Measurements from ENCODE around the gene CRYGN.

The CRYGN gene

GRCh38 chr7:151437866-151438516 lies 1.9 kb downstream of the CRYGN start:
- DNase-seq, result no peak

- no peak for DNase-seq
Measured at GRCh38 chr7:151437159-151437553, 2.8 kb downstream of the CRYGN start.

DNA sequence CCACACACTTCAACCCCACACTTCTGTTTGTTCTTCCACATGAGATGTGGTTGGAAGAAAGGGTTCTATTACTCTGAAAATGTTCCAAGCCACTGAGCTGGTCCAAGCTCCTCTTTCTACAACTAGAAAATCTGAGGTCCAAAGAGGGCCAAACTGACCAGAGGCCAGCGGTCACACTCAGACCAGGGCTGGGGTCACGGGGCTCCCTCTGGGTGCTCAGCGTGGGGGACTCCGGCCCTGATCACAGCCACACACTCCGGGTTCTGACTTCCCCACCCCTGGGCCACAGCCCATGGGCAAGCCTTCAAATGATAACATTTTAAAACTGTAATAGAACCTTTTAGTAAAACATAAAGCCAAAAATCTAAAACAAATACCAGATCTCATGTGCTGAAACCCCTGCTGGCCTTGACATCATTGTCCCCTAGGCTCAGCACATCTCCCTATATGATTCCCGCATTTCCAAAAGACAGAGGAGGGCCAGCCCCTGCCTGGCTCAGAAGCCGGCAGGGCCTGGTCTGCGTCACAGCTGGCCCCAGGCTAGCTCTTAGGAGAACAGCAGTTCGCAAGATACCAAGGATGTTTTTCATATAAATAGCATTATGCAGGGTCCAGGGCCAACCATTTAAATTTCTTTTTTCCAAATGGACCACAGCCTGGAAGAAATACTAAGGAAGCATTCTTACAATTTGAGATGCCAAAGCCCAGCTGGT lies 3.3 kb downstream of the CRYGN start:
- no peak for DNase-seq

- DNase-seq, result no peak
Measured at GRCh38 chr7:151435971-151436370, 4.0 kb downstream of the CRYGN start.

GRCh38 chr7:151435103-151435916 lies 4.6 kb downstream of the CRYGN start:
- DNase-seq, result no peak

DNA sequence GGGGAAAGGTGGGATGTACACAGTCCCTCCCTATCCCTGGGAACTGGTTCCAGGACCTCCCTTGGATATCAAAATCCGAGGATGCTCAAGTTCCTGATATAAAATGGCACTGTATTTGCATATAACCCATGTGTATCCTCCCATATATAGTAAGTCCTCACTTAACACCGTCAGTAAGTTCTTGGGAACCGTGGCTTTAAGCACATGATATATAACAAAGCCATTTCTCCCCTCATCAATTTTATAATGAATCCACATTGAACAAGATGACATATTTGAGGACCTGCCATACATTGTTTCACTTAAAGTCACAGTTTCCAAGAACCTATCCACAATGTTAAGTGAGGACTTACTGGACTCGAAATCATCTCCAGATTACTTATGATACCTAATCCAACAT lies 5.4 kb downstream of the CRYGN start:
- DNase-seq, result no peak

DNA sequence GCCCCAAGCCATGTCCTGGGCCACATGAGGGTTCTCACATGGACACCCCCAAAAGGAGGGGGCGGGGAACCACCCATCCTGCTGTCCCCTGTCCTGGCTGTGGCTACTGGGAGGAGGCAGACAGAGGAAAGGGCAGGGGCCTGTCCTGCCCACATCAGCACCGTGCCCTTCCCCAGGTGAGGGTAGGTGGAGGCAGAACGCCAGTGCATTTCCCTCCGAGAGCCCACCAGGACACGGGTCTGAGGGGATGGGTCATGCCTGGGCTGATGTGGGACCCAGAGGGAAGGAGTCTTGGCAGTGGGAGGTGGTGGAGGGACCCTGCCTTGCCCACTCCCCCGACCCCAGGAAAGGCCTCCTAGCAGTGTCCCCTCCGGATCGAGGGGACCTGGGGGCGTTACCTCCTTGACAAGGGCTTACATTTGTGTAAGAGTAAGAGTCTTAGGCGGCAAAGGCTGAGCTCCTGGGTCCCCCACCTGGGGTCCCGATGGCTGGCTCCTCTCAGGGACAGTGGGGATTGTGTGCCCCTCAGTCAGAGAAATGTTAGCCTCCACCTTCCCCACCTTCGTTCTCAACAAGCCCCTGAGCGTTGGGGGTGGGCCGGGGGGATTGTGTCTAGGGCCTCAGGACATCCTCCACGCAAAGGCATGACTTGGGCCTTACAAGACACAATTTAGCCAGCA lies 6.1 kb downstream of the CRYGN start:
- no peak for DNase-seq

- DNase-seq, result peak; percentile 30 to 37
Measured at GRCh38 chr7:151432658-151433521, 7.1 kb downstream of the CRYGN start.

GRCh38 chr7:151431768-151432311 lies 8.1 kb downstream of the CRYGN start:
- no peak for DNase-seq

DNA sequence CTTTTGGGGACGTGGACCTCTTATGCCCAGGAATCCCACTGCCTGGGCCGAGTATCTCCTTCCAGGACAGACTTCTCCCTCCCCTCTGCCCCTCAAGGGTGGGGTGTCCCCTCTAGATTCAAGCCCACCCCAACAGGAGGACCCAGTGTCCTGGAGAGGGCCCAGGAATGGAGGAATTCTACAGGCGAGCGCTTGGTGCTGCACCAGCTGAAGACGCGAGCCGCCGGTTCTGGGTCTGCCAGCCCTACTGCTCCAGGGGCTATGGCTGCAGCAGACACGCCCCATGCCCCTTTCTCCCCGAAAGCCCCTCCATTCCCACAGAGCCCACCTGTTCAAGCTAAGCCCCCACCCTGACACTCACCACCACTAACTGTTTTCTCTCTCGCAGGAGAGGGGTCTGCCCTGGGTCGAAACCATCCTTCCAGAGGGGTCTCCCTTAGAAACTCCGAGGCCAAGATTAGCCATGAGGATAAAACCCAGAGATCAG lies 8.6 kb downstream of the CRYGN start:
- DNase-seq, result no peak

DNA sequence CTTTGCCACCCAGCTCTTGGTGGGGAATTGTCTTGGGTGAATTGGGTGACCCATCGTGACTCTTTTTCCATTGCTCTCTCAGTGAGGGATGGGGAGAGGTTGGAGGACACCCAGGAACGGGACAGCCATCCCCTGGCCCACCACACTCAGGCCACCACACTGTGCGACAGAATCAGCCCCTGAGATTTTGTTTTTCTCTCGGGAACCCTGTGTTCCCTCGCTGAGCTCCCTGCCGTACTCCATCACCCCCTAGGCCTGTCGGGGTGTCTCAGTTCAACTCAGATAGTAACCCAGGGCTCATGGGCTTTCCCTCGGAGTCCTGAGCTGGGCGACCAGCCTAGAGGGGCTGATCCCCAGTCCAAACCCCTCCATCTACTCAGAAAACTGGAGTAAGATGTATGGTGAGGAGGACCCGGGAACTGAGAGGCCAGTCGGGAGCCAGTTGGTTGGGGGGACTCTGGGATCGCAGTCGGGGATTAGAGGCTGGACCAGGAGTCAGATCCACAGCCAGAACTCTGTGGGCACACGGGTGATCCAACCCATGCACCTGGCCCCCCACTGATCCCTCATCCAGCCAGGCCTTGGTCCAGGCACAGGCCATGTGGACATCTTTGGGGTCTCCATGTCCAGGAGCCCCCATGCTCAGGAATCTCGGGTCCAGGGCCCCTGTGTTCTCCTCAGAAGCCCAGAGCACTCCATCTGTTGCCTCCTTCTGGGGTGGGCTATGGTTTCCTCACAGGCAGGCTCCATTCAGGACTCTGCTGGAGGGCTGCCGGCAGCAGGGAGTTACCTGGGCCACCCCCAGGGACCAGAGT lies 9.3 kb downstream of the CRYGN start:
- DNase-seq, result no peak

- peak; percentile 32 to 45 for DNase-seq
Measured at GRCh38 chr7:151429560-151430331, 10.2 kb downstream of the CRYGN start.

- no peak for DNase-seq
Measured at GRCh38 chr7:151429237-151429559, 10.7 kb downstream of the CRYGN start.

- no peak for DNase-seq
Measured at GRCh38 chr7:151428378-151429236, 11.3 kb downstream of the CRYGN start.

DNA sequence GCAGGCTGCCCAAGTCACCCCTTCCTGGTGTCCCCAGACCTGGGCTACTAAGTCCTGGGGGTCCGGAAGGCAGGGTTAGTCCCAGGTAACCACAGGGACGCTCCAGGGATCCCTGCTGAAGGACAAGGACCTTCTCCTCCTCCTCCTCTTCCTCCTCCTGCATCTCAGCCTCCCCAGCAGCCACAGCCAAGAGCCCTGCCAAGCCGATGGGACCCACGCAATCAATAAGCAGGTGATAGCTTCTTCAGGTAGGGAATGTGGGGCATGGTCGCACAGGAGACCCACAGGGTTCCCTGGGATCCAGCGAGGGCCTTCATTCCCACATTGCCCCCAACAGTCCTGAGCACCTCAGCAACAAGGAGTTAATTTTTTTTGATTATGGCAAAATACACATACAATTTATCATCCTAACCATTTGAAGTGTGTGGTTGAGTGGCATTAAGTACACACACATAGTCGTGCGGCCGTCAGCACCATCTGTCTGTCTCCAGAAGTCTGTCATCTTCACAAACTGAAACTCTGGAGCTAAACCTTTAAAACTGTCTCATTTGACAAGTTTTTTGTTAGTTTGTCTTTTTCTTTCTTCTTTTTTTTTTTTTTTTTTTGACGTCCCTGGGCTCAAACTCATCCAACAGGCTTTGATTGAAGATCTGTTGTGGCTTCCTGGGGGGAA lies 12.1 kb downstream of the CRYGN start:
- no peak for DNase-seq

- no peak for DNase-seq
Measured at GRCh38 chr7:151426904-151427704, 12.8 kb downstream of the CRYGN start.

DNA sequence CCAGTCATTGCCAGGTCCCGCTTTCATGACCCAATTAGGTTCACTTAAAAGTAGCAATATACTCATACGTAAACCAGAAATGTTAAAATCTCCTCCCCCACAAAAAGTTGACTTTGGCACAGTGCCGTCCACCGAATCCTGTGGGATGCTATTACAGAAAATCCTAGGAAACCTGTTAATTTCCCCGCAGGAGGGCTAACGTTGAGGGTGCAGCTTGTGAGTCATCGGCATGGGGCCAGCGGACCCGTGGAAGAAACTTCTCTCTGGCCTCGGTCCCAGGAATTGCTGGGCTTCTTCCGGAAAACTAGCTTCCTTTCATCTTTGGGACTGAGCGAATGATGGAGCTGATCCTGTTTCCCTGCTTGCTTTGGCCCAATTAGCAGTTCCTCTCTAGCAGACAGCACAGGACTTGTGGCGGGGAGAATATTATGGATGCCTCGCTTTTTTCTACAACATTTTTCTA lies 13.5 kb downstream of the CRYGN start:
- no peak for DNase-seq
